Measurements from ENCODE around the gene UNC93A. TPM values are rescaled to one million over a fixed set of nuclear protein-coding genes. Genes with fewer than 3 reads are reported as not detected.

UNC93A gene
- total RNA-seq, 4 donors from 2014 or later, result 38.0 to 111 (median 76.1) TPM

GRCh38 chr6:167294651-167295494 is 3.8 kb downstream of the UNC93A start:
- intact Hi-C loops (cut with DNase I; ENCODE audit: low total_unique reads), result loop anchor here (5.0 kb wide), 1 partner anchor 1197 kb away; no protein-coding TSS in a partner anchor
- no peak overlapping the region for H3K4me3 ChIP-seq (ENCODE audit: low read depth, poor library complexity, severe bottlenecking)
- 82 to 88% methylated on average over 36 to 37 of the region's 38 CpGs for WGBS, 2 donors
- no peak for TF ChIP-seq POLR2A (IDR thresholded peaks at IDR 0.05)
- TF ChIP-seq, protein P1, sequence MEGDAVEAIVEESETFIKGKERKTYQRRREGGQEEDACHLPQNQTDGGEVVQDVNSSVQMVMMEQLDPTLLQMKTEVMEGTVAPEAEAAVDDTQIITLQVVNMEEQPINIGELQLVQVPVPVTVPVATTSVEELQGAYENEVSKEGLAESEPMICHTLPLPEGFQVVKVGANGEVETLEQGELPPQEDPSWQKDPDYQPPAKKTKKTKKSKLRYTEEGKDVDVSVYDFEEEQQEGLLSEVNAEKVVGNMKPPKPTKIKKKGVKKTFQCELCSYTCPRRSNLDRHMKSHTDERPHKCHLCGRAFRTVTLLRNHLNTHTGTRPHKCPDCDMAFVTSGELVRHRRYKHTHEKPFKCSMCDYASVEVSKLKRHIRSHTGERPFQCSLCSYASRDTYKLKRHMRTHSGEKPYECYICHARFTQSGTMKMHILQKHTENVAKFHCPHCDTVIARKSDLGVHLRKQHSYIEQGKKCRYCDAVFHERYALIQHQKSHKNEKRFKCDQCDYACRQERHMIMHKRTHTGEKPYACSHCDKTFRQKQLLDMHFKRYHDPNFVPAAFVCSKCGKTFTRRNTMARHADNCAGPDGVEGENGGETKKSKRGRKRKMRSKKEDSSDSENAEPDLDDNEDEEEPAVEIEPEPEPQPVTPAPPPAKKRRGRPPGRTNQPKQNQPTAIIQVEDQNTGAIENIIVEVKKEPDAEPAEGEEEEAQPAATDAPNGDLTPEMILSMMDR (IDR thresholded peaks at IDR 0.05), result no peak
- peak in 1 of 2 donors; percentile 67 for DNase-seq (ENCODE audit: low spot score in 2 of 2)

DNA sequence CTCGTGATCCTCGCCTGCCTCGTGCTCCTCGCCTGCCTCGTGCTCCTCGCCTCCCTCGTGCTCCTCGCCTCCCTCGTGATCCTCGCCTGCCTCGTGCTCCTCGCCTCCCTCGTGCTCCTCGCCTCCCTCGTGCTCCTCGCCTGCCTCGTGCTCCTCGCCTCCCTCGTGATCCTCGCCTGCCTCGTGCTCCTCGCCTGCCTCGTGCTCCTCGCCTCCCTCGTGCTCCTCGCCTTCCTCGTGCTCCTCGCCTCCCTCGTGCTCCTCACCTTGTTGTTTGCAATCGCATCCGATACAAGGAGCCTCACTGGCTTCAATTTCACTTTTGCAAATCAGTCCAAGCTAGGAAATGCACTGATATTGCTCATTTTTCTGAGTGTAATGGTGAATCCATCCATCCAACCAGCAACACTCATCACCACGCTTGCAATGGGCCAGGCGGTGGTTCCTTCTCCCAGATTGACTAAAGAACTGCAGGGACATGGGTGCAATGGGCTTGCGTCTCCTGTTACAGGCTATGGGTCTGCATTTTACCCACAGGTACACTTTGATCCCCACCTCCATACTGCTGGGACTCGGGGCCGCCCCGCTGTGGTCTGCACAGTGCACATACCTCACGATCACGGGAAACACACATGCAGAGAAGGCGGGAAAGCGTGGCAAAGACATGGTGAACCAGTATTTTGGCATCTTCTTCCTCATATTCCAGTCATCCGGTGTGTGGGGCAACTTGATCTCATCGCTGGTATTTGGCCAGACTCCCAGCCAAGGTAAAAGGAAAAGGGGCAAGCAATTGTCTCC is 4.6 kb downstream of the UNC93A start:
- H3K4me3 ChIP-seq (ENCODE audit: low read depth, poor library complexity, severe bottlenecking), result no peak overlapping the region
- intact Hi-C loops (cut with DNase I; ENCODE audit: low total_unique reads), result no loop called here
- WGBS, 2 donors, result 91 to 95% methylated on average over 43 of the region's 43 CpGs
- no peak for TF ChIP-seq POLR2A (IDR thresholded peaks at IDR 0.05)
- TF ChIP-seq, protein P1 (IDR thresholded peaks at IDR 0.05), result no peak
- DNase-seq (ENCODE audit: low spot score in 2 of 2), result peak in 1 of 2 donors; percentile 56

- DNase-seq (ENCODE audit: low spot score in 2 of 2), result peak in 1 of 2 donors; percentile 58
- no peak overlapping the region for H3K4me3 ChIP-seq (ENCODE audit: low read depth, poor library complexity, severe bottlenecking)
- TF ChIP-seq POLR2A (IDR thresholded peaks at IDR 0.05), result no peak
- TF ChIP-seq, protein P1 (IDR thresholded peaks at IDR 0.05), result no peak
- 93% methylated on average over 5 of the region's 5 CpGs for WGBS, 2 donors
- intact Hi-C loops (cut with DNase I; ENCODE audit: low total_unique reads), result no loop called here
Observed at GRCh38 chr6:167296293-167296690, 5.2 kb downstream of the UNC93A start.

DNA sequence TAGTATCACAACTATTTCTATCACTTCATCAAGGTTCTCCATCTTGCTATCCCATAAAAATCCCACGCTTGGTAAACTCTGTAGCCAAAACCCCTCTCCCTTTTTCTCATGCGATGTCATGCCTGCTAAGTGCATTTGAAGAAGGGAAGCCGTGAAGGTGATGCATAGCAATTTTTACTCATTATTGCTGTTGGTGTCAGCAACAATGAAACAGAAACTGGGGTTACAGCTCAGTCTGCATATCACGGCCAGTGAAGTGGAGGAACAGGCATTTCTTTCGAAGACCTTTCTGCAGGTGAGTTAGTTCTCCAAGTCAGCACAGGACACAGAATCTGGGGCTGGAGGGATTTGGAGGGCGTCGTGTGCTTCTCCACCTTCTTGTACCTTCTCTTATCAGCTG is 5.8 kb downstream of the UNC93A start:
- no peak overlapping the region for H3K4me3 ChIP-seq (ENCODE audit: low read depth, poor library complexity, severe bottlenecking)
- intact Hi-C loops (cut with DNase I; ENCODE audit: low total_unique reads), result no loop called here
- DNase-seq (ENCODE audit: low spot score in 2 of 2), result peak in 1 of 2 donors; percentile 46
- TF ChIP-seq, protein P1 (IDR thresholded peaks at IDR 0.05), result no peak
- TF ChIP-seq POLR2A (IDR thresholded peaks at IDR 0.05), result no peak
- 76 to 80% methylated on average over 7 of the region's 7 CpGs for WGBS, 2 donors

DNA sequence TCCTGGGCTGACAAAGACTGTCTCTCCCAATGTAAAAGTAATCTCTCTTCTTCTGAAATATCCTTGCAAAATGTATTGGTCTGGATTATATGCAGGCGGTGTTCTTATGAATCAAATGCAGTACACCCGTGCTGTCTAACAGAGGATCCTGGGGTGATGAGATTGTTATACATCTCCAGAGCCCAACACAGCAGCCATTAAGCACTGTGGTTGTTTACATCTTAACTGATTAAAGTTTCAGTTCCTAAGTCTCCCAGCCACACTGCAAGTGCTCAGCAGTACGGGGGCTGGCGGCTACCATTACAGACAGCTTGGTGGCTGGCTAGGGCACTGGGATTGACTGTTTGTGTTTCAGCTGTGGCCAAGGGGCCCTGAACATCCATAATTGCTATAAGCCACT is 7.0 kb downstream of the UNC93A start:
- no peak for DNase-seq (ENCODE audit: low spot score in 2 of 2)
- TF ChIP-seq POLR2A (IDR thresholded peaks at IDR 0.05), result no peak
- TF ChIP-seq, protein P1 (IDR thresholded peaks at IDR 0.05), result no peak
- intact Hi-C loops (cut with DNase I; ENCODE audit: low total_unique reads), result no loop called here

More for the DNA sequence above, 7.0 kb downstream of the UNC93A start:
- H3K4me3 ChIP-seq (ENCODE audit: low read depth, poor library complexity, severe bottlenecking), result no peak overlapping the region
- 75 to 80% methylated on average over 4 of the region's 4 CpGs for WGBS, 2 donors
